ENCODE measurements around the gene POU2F2.

The POU2F2 gene

DNA sequence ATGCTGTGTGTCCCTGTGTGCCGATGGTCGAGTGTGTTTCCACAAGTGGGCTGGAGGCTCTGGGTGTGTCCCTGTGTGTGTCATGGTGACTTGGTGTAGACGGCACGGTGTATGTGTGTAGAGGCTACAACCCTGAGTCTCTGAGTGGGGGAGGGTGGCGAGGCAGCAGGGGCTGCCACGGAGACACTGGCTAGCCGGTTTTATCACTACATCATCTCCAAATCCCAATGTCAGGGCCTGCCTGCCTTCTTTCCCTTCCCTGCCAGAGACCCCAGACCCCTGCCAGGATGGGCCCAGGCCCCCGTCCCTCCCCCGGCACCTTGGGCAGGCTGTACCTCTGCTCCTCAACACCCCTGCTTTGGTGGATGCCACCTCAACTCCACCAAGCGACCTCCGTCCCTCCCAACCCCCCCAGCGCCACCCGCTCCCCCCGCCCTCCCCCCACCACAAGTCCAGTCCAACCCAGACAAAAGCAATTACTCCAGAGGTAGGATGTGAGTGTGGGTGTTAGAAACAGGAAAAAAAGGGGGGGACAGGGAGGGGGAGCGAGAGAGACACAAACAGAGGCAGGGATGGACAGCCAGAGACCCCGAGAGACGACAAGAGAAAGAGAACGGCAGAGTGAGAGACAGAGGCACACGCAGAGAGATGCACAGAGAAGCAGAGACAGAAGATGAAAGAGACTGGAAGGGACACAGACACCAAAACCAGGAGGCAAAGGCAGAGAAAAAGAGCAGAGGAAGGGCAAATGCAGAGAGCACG, 21.6 kb upstream of the POU2F2 start:
- no peak overlapping the region for H3K4me3 ChIP-seq (ENCODE audit: low read depth in 1 of 2, low read length in 2 of 2)
- no peak overlapping the region for H3K27ac ChIP-seq (ENCODE audit: low read depth, low read length)
- H3K9me3 ChIP-seq (ENCODE audit: low read length) = no peaks in the 10 kb centered on the region
- peaks cover 0 to 46% of the 10 kb centered on the region in 2 donors for H3K27me3 ChIP-seq (ENCODE audit: control insufficient read depth in 1 of 2, insufficient read depth in 2 of 2, low read length in 2 of 2)
- no peaks in the 10 kb centered on the region for H3K4me1 ChIP-seq (ENCODE audit: insufficient read depth, low read length)
- no peaks in the 10 kb centered on the region for H3K36me3 ChIP-seq (ENCODE audit: insufficient read depth, low read length)
- no peak overlapping the region for H3K9ac ChIP-seq (ENCODE audit: low read length)

DNA sequence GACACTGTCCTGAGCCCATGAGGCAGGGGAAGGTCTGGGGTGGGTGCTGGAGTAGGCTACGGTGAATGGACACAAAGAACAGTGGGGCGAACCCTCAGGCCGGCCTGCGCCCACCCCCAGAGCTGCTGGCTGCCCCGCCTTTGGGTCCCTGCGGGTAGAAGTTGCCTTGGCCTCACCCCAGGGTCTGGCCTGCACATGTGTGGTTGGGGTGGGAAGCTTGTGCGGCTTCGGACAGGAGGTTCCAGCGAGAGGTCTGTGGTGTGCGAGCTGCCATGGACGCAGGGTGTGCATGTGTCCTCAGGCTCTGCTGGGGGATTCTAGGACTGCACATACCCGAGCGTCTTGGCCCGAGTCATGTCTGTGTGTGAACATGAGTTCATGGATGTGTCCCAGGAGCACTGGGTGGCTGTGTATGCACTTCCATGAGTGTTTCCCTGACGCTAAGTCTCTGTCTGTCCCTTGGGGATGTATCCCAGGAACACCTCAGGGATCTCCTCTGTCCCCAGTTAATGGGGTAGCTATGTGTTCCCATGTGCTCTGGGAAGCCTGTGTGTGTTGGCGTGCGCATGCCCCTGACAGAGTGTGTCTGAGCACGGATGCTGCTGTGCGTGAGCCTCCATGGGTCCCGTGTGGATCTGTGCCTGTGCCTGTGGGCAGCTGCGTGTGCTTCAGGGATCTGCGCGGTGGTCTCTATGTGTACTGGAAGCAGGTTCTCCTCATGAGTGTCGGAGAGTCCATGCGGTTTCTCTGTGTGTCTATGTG, 20.8 kb upstream of the POU2F2 start:
- Histone ChIP-seq H3K9ac (ENCODE audit: low read length) (no peak overlapping the region), H3K9me3 (ENCODE audit: low read length) (no peaks in the 10 kb centered on the region), H3K36me3 (ENCODE audit: insufficient read depth, low read length) (no peaks in the 10 kb centered on the region), H3K27me3 (ENCODE audit: control insufficient read depth in 1 of 2, insufficient read depth in 2 of 2, low read length in 2 of 2) (peaks cover 0 to 48% of the 10 kb centered on the region in 2 donors), H3K4me1 (ENCODE audit: insufficient read depth, low read length) (no peaks in the 10 kb centered on the region), H3K4me3 (ENCODE audit: low read depth in 1 of 2, low read length in 2 of 2) (no peak overlapping the region), H3K27ac (ENCODE audit: low read depth, low read length) (no peak overlapping the region)

DNA sequence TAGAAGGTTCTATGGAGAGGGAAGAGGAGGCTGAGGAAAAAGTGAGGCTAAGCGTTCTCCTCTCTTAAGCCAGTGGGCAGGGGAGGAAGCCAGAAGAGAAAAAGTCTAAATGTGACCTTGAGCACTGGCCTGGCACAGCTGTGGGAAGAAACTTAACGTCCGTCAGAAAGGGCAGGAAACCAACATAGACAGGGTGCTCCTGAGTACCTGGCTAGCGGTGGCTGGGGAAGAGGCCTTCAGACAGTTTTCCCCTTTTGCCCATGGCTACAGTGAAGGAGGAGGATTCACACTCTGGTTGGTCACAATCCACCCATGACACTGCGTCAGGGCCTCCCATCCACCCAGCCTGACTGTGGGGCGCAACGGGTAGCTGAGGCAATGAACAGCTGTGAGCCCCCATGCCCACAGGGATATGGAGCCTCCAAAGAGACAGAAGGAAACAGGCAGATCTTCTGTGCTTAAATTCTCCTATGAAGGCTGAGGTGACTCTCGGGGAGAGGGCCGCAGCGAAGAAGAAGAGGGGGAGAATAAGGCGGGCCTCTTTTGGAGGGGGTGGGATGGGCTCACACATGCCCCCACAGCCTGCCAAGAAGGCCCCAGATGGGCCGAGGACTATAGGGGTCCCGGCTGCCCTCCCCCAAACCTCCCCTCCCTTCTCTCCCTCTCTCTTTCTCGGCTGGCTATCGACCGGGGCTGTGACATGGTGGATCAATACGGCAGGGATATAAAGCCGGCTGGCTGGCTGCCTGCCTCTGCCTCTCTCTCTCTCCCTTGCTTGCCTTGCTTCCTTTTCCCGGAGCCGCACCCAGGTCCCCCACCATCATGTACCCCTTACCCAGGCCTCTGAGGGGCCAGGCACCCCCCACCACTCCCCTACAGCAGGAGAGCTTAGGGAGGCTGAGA, 19.8 kb upstream of the POU2F2 start:
- H3K9me3 ChIP-seq (ENCODE audit: low read length) = no peaks in the 10 kb centered on the region
- peaks cover 0 to 48% of the 10 kb centered on the region in 2 donors for H3K27me3 ChIP-seq (ENCODE audit: control insufficient read depth in 1 of 2, insufficient read depth in 2 of 2, low read length in 2 of 2)
- H3K4me3 ChIP-seq (ENCODE audit: low read depth in 1 of 2, low read length in 2 of 2) = no peak overlapping the region
- H3K4me1 ChIP-seq (ENCODE audit: insufficient read depth, low read length) = no peaks in the 10 kb centered on the region
- H3K9ac ChIP-seq (ENCODE audit: low read length) = no peak overlapping the region
- no peak overlapping the region for H3K27ac ChIP-seq (ENCODE audit: low read depth, low read length)
- H3K36me3 ChIP-seq (ENCODE audit: insufficient read depth, low read length) = no peaks in the 10 kb centered on the region

DNA sequence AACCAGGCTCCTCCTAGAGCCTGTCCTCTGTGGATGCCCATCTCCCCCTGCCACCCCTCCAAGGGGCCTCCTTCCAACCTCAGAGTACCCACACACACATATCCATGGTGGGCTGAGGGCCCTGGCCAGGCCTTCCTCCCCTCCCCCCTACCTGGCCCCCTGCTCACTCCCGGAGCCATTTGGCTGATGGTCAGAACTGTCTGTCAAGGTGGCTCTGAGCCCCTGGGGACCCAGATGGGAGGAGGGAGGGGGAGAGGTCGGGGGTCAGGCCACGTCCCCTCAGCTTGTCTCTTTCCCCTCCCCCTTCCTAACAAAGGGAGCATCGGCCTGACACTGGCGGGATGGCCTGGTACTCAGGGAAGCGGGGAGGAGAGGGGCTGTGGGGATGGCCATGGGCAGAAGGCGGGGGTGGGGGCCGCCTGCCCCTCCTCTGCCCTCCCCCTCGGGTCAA, 18.7 kb upstream of the POU2F2 start:
- no peaks in the 10 kb centered on the region for H3K9me3 ChIP-seq (ENCODE audit: low read length)
- H3K36me3 ChIP-seq (ENCODE audit: insufficient read depth, low read length) = no peaks in the 10 kb centered on the region
- H3K4me1 ChIP-seq (ENCODE audit: insufficient read depth, low read length) = no peaks in the 10 kb centered on the region
- peaks cover 0 to 46% of the 10 kb centered on the region in 2 donors for H3K27me3 ChIP-seq (ENCODE audit: control insufficient read depth in 1 of 2, insufficient read depth in 2 of 2, low read length in 2 of 2)
- no peak overlapping the region for H3K4me3 ChIP-seq (ENCODE audit: low read depth in 1 of 2, low read length in 2 of 2)
- H3K9ac ChIP-seq (ENCODE audit: low read length) = no peak overlapping the region
- H3K27ac ChIP-seq (ENCODE audit: low read depth, low read length) = no peak overlapping the region

DNA sequence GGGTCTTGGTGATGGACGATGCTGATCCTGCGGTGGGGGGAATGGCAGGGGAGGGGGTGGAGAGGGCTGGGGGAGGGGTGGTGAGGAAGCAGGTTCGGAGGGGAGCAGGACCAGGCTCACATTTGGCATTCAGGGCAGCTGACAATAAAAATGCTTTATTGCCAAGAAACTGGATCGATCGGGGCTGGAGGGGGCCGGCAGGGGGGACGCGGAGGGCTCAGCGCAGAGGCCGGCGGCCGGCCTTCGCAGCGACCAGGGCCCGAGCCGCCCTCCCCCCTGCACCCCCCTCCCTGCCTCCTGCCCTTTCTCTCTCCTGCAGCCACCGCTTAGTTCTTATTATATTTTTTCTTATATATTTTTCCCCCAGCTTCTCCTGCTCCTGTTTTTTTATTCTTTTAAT, 18.1 kb upstream of the POU2F2 start:
- no peak overlapping the region for H3K9ac ChIP-seq (ENCODE audit: low read length)
- H3K36me3 ChIP-seq (ENCODE audit: insufficient read depth, low read length) = no peaks in the 10 kb centered on the region
- H3K4me3 ChIP-seq (ENCODE audit: low read depth in 1 of 2, low read length in 2 of 2) = no peak overlapping the region
- H3K27me3 ChIP-seq (ENCODE audit: control insufficient read depth in 1 of 2, insufficient read depth in 2 of 2, low read length in 2 of 2) = peaks cover 0 to 40% of the 10 kb centered on the region in 2 donors
- no peak overlapping the region for H3K27ac ChIP-seq (ENCODE audit: low read depth, low read length)
- H3K9me3 ChIP-seq (ENCODE audit: low read length) = no peaks in the 10 kb centered on the region
- no peaks in the 10 kb centered on the region for H3K4me1 ChIP-seq (ENCODE audit: insufficient read depth, low read length)

DNA sequence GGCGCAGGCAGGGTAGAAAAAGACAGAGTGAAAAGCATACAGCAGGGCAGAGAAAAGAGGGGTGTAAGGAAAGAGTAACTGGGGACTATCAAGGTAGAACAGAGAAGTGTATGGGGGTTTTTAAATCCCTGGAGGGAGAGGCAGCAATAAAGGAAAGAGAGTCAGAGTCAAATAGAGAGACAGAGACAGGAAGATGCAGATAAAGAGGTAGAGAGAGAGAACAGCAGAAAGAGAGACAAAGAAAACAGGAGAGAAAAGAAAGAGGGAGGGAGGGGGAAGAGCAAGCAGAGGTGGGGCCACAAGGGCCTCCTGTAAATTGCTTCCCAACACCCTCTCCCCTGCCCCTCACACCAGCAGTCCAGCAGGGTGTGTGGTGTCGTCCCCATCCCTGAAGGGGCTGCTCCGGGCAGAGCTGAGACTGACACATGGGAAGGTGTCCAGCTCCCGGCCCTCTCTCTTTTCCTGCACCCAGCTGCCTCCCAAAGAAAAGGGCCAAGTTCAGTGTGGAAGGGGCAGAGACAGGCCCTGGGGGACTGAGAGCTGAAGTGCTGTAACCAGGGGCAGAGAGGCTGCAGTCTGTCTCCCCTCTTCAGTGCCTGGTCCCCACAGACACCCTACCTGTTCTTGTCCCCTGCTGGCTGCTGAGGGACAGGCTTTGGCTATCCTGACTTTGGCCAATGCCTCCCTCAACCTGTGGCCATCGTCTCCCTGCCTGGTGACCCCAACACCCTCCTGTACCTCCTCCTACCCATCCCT, 17.4 kb upstream of the POU2F2 start:
- Histone ChIP-seq H3K4me3 (ENCODE audit: low read depth in 1 of 2, low read length in 2 of 2) (no peak overlapping the region), H3K4me1 (ENCODE audit: insufficient read depth, low read length) (no peaks in the 10 kb centered on the region), H3K9me3 (ENCODE audit: low read length) (no peaks in the 10 kb centered on the region), H3K27ac (ENCODE audit: low read depth, low read length) (no peak overlapping the region), H3K36me3 (ENCODE audit: insufficient read depth, low read length) (no peaks in the 10 kb centered on the region), H3K27me3 (ENCODE audit: control insufficient read depth in 1 of 2, insufficient read depth in 2 of 2, low read length in 2 of 2) (peaks cover 0 to 39% of the 10 kb centered on the region in 2 donors), H3K9ac (ENCODE audit: low read length) (no peak overlapping the region)

DNA sequence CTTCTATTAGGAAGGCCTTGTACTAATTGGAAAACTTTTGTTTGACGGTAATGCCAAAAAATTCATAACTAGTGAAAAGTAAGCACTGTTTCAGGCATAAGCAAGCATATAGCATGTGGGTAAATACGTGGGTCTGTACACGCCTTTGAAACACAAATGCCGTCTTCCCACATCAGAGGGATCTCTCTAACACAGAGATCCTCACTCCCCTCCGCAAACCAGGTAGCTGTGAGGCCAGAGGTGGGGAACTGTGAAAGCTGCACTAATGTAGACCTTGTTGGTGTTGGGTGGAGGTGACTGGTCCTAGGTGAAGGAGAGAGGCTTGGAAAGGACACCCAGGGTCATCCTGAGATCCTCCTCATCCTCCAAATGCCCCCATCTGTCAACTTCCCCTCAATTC, 16.0 kb upstream of the POU2F2 start:
- Histone ChIP-seq H3K9ac (ENCODE audit: low read length) (no peak overlapping the region), H3K27ac (ENCODE audit: low read depth, low read length) (no peak overlapping the region), H3K27me3 (ENCODE audit: control insufficient read depth in 1 of 2, insufficient read depth in 2 of 2, low read length in 2 of 2) (peaks cover 0 to 39% of the 10 kb centered on the region in 2 donors), H3K4me1 (ENCODE audit: insufficient read depth, low read length) (no peaks in the 10 kb centered on the region), H3K36me3 (ENCODE audit: insufficient read depth, low read length) (no peaks in the 10 kb centered on the region), H3K4me3 (ENCODE audit: low read depth in 1 of 2, low read length in 2 of 2) (no peak overlapping the region), H3K9me3 (ENCODE audit: low read length) (no peaks in the 10 kb centered on the region)

DNA sequence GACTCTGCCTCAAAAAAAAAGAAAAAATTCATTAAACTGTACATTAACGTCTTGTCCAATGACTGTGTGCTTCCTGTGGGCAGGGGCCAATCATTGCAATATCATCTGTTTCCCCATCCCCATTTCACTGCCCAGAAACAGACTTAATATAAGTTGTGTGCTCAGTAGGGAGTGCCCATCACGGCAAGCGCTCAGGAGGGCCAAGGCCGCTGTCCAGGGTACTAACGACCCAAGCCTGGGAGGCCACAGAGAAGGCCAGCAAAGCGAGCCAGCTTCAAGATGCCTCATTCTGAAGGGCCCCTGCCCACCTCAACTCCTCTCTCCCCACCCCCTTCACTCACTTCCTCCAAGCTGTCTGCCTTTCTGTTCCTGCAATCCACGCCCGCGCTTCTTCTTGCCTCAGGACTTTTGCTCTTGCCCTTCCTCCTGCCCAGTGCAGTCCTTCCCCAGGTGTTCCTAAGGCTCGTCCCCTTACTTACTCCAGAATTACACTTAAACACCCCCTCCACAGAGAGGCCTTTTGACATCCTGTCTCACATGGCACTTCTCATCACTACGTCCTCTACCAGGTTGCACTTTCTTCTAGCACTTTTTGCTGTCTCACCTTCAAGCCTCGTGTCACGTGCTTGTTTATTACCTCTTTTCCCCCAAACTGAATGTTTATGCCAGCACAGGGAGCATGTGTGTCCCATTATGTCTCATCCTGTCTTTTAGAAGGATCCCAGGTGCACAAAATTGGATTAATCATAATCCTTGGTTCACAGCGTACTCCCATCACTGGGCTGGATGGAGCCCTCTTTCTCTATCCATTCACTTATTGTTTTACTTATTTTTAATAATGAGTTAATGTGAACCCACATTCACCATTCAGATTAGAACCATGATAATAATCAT, 11.3 kb upstream of the POU2F2 start:
- Histone ChIP-seq H3K36me3 (ENCODE audit: insufficient read depth, low read length) (no peaks in the 10 kb centered on the region), H3K9ac (ENCODE audit: low read length) (no peak overlapping the region), H3K4me1 (ENCODE audit: insufficient read depth, low read length) (no peaks in the 10 kb centered on the region), H3K4me3 (ENCODE audit: low read depth in 1 of 2, low read length in 2 of 2) (no peak overlapping the region), H3K27me3 (ENCODE audit: control insufficient read depth in 1 of 2, insufficient read depth in 2 of 2, low read length in 2 of 2) (peaks cover 0 to 4% of the 10 kb centered on the region in 2 donors), H3K9me3 (ENCODE audit: low read length) (no peaks in the 10 kb centered on the region), H3K27ac (ENCODE audit: low read depth, low read length) (no peak overlapping the region)

DNA sequence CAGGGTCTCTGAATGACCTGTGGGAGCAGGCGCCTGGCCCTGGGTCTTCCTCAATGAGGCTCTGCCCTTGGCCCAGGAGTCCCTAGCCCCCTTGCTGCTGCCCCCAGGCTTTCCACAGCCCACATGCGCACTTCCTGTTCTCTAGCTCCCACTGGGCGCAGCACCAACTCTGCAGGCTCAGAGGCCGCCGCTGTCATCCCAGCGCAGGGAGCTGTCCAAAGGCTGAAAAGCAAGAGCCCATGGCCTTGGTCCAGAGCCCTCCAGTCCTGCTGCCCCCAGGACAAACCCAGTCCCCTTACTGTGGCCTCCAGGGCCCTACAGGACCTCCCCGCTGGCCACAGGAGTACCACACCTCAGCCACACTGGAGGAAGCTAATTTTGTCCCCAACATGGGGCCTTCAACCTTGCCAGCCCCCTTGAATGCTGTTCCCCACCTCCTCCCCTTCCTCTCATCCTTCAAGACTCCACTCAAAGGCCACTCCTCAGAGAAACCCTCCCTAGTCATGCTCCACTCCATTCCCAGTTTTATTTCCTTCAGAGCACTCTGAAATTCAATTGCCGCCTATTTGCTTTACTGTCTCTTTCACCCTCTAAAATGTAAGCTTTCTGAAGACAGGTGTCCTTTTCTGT, 8.0 kb upstream of the POU2F2 start:
- H3K4me3 ChIP-seq (ENCODE audit: low read depth in 1 of 2, low read length in 2 of 2) = no peak overlapping the region
- H3K27me3 ChIP-seq (ENCODE audit: control insufficient read depth in 1 of 2, insufficient read depth in 2 of 2, low read length in 2 of 2) = peaks cover 0 to 4% of the 10 kb centered on the region in 2 donors
- no peak overlapping the region for H3K27ac ChIP-seq (ENCODE audit: low read depth, low read length)
- no peaks in the 10 kb centered on the region for H3K9me3 ChIP-seq (ENCODE audit: low read length)
- H3K4me1 ChIP-seq (ENCODE audit: insufficient read depth, low read length) = no peaks in the 10 kb centered on the region
- no peaks in the 10 kb centered on the region for H3K36me3 ChIP-seq (ENCODE audit: insufficient read depth, low read length)
- no peak overlapping the region for H3K9ac ChIP-seq (ENCODE audit: low read length)

Data from muscle layer of colon (tissue), 2 donors.